AG10803 (cell line): Measurements from ENCODE around the gene PGAM5.
"Not testable (repeated sequence)": the region's sequence is repeated elsewhere in the genome, so short reads cannot be mapped to it uniquely, and the experiment has no call there.

Experiments used
- DNase-seq: peaks from one replicate; pipeline ENCODE4 v3.0.0; 2010; ENCODE audit warnings: low read depth
- H3K4me3 ChIP-seq: 2 replicates; pipeline ENCODE4 v1.5.1; 2011; ENCODE audit warnings: mild to moderate bottlenecking, low read length, control low read depth
- TF ChIP-seq, protein P1 (sequence below): conservative IDR thresholded peaks from 2 replicates; pipeline ENCODE4 v1.5.1; 2011; ENCODE audit warnings: mild to moderate bottlenecking, low read length, control low read depth, inconsistent platforms

PGAM5 gene

DNA sequence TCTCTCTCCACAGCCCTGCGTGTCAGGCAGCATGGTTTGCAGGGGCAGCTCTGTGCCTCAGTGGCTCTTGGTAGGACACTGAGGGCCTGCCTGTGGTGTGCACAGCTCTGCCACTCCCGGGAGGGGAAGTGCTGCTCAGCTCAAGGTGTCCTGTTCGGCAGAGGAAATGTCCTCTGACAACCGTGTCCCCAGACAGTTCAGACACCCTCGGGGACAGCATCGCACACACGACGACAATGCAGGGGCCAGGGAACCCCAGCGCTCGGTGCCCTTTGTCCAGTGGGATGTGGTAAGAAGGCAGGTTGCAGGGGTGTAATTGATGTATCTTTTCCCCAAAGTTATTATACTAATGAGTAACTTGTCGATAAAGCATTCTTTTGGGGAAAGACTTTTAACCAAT is 36.8 kb downstream of the PGAM5 start:
- TF ChIP-seq, protein P1, sequence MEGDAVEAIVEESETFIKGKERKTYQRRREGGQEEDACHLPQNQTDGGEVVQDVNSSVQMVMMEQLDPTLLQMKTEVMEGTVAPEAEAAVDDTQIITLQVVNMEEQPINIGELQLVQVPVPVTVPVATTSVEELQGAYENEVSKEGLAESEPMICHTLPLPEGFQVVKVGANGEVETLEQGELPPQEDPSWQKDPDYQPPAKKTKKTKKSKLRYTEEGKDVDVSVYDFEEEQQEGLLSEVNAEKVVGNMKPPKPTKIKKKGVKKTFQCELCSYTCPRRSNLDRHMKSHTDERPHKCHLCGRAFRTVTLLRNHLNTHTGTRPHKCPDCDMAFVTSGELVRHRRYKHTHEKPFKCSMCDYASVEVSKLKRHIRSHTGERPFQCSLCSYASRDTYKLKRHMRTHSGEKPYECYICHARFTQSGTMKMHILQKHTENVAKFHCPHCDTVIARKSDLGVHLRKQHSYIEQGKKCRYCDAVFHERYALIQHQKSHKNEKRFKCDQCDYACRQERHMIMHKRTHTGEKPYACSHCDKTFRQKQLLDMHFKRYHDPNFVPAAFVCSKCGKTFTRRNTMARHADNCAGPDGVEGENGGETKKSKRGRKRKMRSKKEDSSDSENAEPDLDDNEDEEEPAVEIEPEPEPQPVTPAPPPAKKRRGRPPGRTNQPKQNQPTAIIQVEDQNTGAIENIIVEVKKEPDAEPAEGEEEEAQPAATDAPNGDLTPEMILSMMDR: no peak
- no peak for DNase-seq
- H3K4me3 ChIP-seq: no peak overlapping the region

DNA sequence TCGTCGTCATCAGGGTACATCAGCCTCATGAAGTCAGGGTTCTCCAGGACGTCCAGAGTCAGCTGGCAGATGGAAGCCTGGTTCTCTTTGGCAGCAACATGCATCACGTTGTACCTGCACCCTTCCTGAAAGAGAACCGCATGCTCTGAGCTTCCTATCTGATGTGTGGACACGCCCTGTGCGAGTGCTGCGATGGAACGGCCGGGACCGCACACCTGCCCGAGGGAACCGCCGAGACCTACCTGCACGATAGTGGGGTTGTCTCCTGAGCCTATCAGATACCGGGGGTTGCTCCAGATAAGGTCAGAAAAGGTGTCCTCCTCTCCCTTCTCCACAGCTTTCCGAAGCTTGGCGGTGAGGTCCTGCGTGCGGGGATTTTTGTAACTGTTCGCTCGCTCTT is 37.3 kb downstream of the PGAM5 start:
- no peak overlapping the region for H3K4me3 ChIP-seq
- TF ChIP-seq, protein P1: no peak

DNA sequence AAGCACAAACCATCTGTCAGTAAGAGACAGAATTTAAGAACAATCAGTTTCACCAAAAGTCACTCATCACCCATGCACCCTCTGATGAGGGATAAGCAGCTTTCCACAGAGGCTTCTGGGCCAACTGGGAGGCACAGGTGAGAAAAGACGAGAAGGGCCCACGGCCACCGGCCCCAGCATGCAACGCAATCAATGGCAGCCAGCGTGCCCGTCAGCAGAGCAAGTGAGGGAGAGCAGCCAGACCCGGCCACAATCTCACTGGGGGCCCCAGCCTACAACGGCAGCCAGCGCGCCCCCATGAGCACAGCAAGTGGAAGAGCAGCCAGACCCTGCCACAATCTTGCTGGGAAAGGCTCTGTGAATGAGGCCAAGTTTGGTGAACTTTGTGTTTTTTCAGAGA is 37.7 kb downstream of the PGAM5 start:
- TF ChIP-seq, protein P1: no peak
- no peak overlapping the region for H3K4me3 ChIP-seq
- DNase-seq: no peak

More for the DNA sequence above, 37.3 kb downstream of the PGAM5 start:
- no peak for DNase-seq

DNA sequence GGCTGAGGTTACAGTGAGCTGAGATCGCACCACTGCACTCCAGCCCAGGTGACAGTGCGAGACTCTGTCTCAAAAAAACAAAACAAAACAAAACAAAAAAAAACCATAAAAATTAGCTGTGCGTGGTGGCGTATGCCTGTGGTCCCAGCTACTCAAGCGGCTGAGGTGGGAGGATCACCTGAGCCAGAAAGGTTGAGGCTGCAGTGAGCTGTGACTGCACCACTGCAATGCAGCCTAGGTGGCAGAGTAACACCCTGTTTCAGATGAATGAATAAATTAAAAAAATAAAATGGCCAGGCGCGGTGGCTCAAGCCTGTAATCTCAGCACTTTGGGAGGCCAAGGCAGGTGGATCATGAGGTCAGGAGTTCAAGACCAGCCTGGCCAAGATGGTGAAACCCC is 43.0 kb downstream of the PGAM5 start:
- not testable (repeated sequence) for H3K4me3 ChIP-seq, DNase-seq

DNA sequence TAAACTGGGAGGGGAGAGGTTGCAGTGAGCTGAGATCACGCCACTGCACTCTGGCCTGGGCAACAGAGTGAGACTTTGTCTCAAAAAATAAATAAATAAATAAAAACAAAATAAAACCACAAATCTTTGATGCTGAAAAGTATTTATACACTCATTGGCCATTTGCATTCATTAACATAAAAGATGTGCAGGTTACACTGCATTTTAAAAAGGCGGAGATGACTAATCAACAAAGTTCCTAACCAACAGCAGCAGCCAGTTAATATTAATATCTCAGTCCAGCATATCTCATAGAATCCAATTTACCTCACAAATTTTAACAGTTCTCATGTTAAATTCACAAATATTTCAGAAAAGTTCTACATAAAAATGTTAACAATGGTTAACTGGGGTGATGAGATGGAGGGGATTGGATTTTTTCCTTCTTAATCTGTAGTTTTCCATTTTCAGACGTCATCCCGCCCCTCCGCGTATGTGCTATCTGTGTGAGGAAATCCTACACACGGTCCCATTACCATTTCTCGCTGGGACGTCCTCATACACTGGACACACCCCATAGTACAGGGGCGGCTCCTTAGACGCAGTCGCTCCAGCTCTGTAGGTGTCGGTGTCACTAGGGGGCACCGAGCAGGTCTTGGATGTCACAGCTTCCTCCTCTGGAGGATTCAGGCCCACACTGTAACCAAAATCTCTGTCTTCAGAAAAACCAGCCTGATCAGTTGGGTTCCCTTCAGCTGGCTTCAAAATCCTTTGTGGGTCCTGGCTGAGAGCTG is 43.7 kb downstream of the PGAM5 start:
- no peak overlapping the region for H3K4me3 ChIP-seq
- no peak for DNase-seq
- TF ChIP-seq, protein P1: no peak

DNA sequence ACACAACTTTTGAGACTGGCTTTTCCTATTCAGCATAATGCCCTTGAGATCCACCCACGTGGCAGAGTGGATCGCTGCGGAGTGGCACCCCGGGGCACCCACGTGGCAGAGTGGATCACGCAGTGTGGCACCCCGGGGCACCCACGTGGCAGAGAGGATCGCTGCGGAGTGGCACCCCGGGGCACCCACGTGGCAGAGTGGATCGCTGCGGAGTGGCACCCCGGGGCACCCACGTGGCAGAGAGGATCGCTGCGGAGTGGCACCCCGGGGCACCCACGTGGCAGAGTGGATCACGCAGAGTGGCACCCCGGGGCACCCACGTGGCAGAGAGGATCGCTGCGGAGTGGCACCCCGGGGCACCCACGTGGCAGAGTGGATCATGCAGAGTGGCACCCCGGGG is 48.2 kb downstream of the PGAM5 start:
- not testable (repeated sequence) for DNase-seq

DNA sequence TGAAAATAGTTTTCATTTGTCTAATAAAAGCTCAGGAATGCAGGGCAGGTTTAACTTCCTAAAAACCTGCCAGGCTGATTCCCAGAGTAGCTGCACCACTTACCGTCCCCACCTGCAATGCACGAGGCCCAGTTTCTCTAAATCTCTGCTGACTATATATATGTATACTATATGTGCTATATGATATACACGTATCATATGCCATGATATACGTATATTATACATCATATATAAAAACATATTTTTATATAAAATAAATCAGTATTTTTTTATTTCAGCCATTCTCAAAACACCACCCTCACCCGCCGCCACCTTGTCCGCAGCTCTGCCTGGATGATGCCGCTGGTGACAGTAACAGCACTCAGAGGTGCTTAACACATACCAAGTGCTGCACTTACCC is 48.7 kb downstream of the PGAM5 start:
- TF ChIP-seq, protein P1: no peak
- no peak for DNase-seq
- H3K4me3 ChIP-seq: peak overlapping the region; percentile 28; the same call in 1 of the 2 replicates

More for the DNA sequence above, 48.2 kb downstream of the PGAM5 start:
- H3K4me3 ChIP-seq: not testable (repeated sequence)

DNA sequence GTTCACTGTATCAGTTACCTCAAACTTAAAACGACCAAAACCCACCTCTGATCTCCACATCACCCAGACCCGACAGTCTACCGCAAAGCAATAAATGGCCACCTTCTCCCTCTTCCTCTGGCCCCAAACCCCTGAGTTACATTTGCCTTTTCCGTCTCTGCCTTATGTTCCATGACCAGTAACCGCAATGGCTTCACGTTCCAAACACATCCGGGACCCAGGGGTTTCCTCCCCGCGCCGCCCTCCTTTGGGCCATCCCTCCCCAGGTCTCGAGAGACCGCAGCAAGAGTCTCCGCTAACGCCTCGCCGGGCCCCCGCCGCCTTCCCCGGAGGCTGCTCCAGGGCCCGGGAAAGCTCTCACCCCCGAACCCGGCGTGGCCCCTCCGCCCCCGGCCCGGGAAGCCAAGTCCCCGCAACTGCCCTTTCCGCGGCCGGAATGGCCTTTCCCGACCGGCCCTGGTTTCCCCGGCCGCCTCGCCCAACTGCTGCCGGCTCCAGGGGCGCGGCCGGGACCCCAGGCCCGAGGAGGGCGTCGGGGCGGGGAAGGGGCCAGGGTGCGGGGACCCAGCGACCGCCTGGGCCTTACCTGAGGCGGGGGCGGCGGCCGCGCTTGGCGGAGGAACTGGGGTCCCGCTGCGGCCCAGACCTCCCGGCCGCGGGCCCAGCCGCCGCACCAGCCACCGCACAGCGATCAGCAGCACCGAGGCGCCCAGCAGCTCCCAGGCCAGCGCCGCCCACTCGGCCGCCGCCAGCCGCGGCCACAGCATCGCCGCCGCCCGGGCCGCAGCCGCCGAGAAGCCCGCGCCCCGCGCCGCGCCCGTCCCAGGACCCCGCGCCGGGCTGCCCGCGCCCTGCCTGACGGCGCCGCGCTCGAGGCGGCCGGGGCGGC is 50.6 kb downstream of the PGAM5 start, which contains the start of gene ANKLE2:
Gene ANKLE2 (minus strand): TSS at position 801 of the 889 bp plus-strand sequence. CDS start 34 bp downstream, at position 767.
- TF ChIP-seq, protein P1: no peak
- peak; percentile 78 for DNase-seq
- peak within 1 kb of the TSS; percentile 88 for H3K4me3 ChIP-seq
